Kidney (tissue), 14 donors: Measurements from ENCODE around the gene MDH1. TPM values are rescaled to one million over a fixed set of nuclear protein-coding genes. Genes with fewer than 3 reads are reported as not detected.
"Not testable (repeated sequence)": the region's sequence is repeated elsewhere in the genome, so short reads cannot be mapped to it uniquely, and the experiment has no call there.

ENCODE experiments used
- DNase-seq, 5 donors: peaks; one replicate each; pipeline ENCODE4 v3.0.0-alpha.2; 2013 to 2020
- FAIRE-seq: peaks from 2 replicates; lab custom pipeline; 2012; peaks lifted over from hg19 to GRCh38; lab: Jason Lieb, UNC
- H3K27ac ChIP-seq, 2 donors: one replicate each; pipeline ENCODE4 v1.7.0; 2013; ENCODE audit warnings: low read depth in 2 of 2, low read length in 2 of 2, inconsistent platforms in 1 of 2
- H3K27me3 ChIP-seq: one replicate; pipeline ENCODE4 v1.7.1; 2013; ENCODE audit warnings: low read length, inconsistent platforms; ENCODE audit not compliant: control insufficient read depth, insufficient read depth
- H3K36me3 ChIP-seq, 3 donors: one replicate each; pipeline versions ENCODE4 v1.7.0 to v1.7.1; 2013; ENCODE audit warnings: low read length in 3 of 3, control low read depth in 1 of 3, inconsistent platforms in 1 of 3; ENCODE audit not compliant: insufficient read depth in 3 of 3, control insufficient read depth in 2 of 3
- H3K4me1 ChIP-seq, 3 donors: one replicate each; pipeline versions ENCODE4 v1.7.0 to v1.7.1; 2013; ENCODE audit warnings: low read length in 3 of 3, inconsistent platforms in 1 of 3, low read depth in 1 of 3; ENCODE audit not compliant: control insufficient read depth in 2 of 3, insufficient read depth in 2 of 3
- H3K4me3 ChIP-seq, 3 donors: one replicate each; pipeline versions ENCODE4 v1.7.0 to v1.8.1; 2013; ENCODE audit warnings: low read length in 3 of 3, control low read depth in 1 of 3, inconsistent platforms in 1 of 3
- H3K9ac ChIP-seq, 3 donors: one replicate each; pipeline versions ENCODE4 v1.7.0 to v1.7.1; 2013; ENCODE audit warnings: low read length in 3 of 3, control low read depth in 1 of 3, inconsistent platforms in 1 of 3
- H3K9me3 ChIP-seq, 3 donors: one replicate each; pipeline versions ENCODE4 v1.7.0 to v1.7.1; 2013; ENCODE audit warnings: low read length in 3 of 3, control low read depth in 1 of 3, inconsistent platforms in 1 of 3; ENCODE audit not compliant: control insufficient read depth in 2 of 3, insufficient read depth in 1 of 3
- intact Hi-C: fragments of 100-400 bp; cut with DNase I; formaldehyde crosslinking; loops from one replicate; pipeline ENCODE4 v1.11.1; 2022
- polyA plus RNA-seq: library from polyadenylated mRNA; stranded (reverse); fragments of 350-450 nt; fragmentation: Illumina TruSeq; extraction: RNeasy Lipid Tissue Mini Kit (QIAGEN cat#74804); gene quantifications from one replicate; pipeline ENCODE4 v1.2.3, GENCODE V29; 2014; ENCODE audit warnings: low read depth, low replicate concordance; ENCODE audit not compliant: insufficient read depth
- total RNA-seq: library from RNA; stranded (reverse); fragmentation: NEBNext Ultra II Directional; extraction: Animal tissue kit (Norgen Biotek cat#: 25700); gene quantifications from one replicate; pipeline ENCODE4 v1.2.1, GENCODE V29; 2021
- TF ChIP-seq, protein P1 (sequence below): IDR thresholded peaks from 3 replicates; pipeline ENCODE4 v1.5.1; 2012; ENCODE audit warnings: mild to moderate bottlenecking, moderate library complexity, borderline replicate concordance; ENCODE audit not compliant: insufficient read depth; ENCODE audit errors: extremely low read depth
- donor health status: control.
- donor health status: control.
- donor health status: control.
- donor health status: control.
- donor health status: control.
- donor health status: DM: yes; HTN: yes; CAD: no.
- donor health status: Normal renal cell carcinoma (clear cell type).

MDH1 gene
- total and polyA plus RNA-seq, 2 donors from 2014 or later = 147 to 748 TPM

DNA sequence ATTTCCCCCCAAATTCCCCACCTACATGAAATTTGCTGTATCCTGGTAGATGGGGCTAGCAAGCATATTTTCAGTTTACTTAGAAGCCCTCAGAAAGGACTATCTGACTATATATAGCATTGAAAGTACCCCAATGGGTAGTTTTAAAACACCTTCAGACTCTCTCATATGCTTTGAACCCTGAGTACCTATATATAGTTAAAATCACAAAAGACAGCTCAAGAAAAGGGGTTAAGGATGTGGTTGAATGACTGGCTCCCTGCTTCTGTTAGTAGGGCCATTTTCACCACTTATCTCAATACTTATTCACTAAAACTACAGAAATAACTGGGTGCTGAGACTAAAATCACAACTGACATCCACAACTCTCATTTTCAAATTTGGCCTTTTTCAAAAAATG lies 19.0 kb upstream of the MDH1 start:
- intact Hi-C loops = no loop called here

DNA sequence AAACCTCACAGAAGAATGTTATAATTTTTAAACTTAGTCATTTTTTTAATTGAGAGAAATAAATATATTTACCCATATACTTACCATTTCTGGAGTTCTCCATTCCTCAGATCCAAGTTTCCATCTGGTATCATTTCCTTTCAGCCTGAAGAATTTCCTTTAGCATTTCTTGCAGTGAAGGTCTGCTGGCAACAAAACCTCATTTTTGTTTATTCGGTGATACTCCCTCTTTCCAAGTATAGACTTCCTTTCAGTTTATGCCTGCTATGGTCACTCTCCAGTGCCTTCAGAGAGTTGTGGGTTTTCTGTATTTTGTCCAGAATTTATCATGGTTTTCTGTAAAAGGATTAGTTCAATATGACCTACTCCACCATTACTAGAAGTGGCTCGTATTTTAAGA lies 17.5 kb upstream of the MDH1 start:
- H3K36me3 ChIP-seq = no peaks in the 10 kb centered on the region
- H3K4me3 ChIP-seq = no peak overlapping the region
- DNase-seq = no peak
- H3K4me1 ChIP-seq = peaks cover 0 to 2% (median 0%) of the 10 kb centered on the region in 3 donors
- TF ChIP-seq, protein P1, sequence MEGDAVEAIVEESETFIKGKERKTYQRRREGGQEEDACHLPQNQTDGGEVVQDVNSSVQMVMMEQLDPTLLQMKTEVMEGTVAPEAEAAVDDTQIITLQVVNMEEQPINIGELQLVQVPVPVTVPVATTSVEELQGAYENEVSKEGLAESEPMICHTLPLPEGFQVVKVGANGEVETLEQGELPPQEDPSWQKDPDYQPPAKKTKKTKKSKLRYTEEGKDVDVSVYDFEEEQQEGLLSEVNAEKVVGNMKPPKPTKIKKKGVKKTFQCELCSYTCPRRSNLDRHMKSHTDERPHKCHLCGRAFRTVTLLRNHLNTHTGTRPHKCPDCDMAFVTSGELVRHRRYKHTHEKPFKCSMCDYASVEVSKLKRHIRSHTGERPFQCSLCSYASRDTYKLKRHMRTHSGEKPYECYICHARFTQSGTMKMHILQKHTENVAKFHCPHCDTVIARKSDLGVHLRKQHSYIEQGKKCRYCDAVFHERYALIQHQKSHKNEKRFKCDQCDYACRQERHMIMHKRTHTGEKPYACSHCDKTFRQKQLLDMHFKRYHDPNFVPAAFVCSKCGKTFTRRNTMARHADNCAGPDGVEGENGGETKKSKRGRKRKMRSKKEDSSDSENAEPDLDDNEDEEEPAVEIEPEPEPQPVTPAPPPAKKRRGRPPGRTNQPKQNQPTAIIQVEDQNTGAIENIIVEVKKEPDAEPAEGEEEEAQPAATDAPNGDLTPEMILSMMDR = no peak
- no peaks in the 10 kb centered on the region for H3K9me3 ChIP-seq
- H3K27me3 ChIP-seq = no peaks in the 10 kb centered on the region
- no peak overlapping the region for H3K9ac ChIP-seq
- intact Hi-C loops = no loop called here
- H3K27ac ChIP-seq = no peak overlapping the region
- FAIRE-seq = no peak

More for the DNA sequence above, 19.0 kb upstream of the MDH1 start:
- no peak for FAIRE-seq
- H3K9me3 ChIP-seq = no peaks in the 10 kb centered on the region
- H3K4me1 ChIP-seq = peaks cover 0 to 2% (median 0%) of the 10 kb centered on the region in 3 donors
- TF ChIP-seq, protein P1 = no peak
- DNase-seq = no peak
- no peaks in the 10 kb centered on the region for H3K27me3 ChIP-seq
- no peak overlapping the region for H3K27ac ChIP-seq
- no peak overlapping the region for H3K4me3 ChIP-seq
- no peak overlapping the region for H3K9ac ChIP-seq
- no peaks in the 10 kb centered on the region for H3K36me3 ChIP-seq

DNA sequence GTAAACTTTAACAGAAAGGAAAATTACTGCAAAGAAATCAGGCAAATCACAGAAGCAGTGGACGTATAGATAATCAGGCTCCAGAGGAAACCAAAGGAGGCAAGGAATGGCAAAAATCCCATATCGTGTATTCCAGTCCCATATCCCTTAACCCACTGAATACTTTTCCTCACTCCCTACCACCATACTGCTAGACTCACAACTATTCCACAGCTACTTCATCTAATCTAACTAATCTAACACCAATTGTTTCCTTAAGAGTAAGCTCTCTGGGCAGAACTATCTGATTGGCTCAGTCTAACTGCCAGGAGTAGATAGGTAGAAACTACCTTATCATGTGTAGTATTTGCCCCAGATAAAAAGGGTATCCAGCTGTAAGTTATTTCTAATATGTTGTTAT lies 16.8 kb upstream of the MDH1 start:
- intact Hi-C loops = no loop called here
- H3K27ac ChIP-seq = no peak overlapping the region
- H3K27me3 ChIP-seq = no peaks in the 10 kb centered on the region
- peaks cover 0 to 2% (median 0%) of the 10 kb centered on the region in 3 donors for H3K4me1 ChIP-seq
- no peak for DNase-seq
- TF ChIP-seq, protein P1 = no peak
- no peak overlapping the region for H3K4me3 ChIP-seq
- H3K36me3 ChIP-seq = no peaks in the 10 kb centered on the region
- H3K9ac ChIP-seq = no peak overlapping the region
- H3K9me3 ChIP-seq = no peaks in the 10 kb centered on the region
- no peak for FAIRE-seq

DNA sequence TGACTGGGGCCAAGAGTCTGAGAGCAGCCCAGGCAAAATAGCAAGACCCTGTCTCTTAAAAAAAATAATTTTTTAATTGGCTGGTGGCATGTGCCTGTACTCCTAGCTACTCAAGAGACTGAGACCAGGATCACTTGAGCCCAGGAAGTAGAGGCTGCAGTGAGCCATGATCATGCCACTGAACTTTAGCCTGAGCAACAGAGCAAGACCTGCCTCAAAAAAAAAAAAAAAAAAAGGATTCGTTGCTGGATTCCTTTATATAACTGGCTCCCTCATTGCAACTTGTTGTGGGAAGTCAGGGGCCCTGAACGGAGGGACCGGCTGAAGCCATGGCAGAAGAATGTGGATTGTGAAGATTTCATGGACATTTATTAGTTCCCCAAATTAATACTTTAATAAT lies 15.7 kb upstream of the MDH1 start:
- H3K27ac ChIP-seq, DNase-seq, H3K9ac ChIP-seq, H3K4me1 ChIP-seq, FAIRE-seq, H3K36me3 ChIP-seq, intact Hi-C loops, H3K4me3 ChIP-seq, H3K27me3 ChIP-seq, H3K9me3 ChIP-seq: not testable (repeated sequence)

DNA sequence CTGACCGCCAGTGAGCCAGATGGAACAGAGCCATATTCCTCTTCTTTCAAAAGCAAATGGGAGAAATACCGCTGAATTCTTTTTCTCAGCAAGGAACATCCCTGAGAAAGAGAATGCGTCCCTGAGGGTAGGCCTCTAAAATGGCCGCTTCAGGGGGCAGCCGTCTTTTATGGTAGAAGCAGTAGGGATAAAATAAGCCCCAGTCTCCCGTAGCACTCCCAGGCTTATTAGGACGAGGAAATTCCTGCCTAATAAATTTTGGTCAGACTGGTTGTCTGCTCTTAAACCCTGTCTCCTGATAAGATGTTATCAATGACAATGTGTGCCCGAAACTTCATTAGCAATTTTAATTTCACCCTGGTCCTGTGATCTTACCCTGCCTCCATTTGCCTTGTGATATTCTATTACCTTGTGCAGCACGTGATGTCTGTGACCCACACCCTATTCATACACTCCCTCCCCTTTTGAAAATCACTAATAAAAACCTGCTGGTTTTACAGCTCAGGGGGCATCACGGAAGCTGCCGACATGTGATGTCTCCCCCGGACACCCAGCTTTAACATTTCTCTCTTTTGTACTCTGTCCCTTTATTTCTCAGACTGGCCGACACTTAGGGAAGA lies 14.9 kb upstream of the MDH1 start:
- DNase-seq, H3K4me1 ChIP-seq, H3K9me3 ChIP-seq, H3K4me3 ChIP-seq, H3K36me3 ChIP-seq, FAIRE-seq, H3K9ac ChIP-seq, H3K27ac ChIP-seq, intact Hi-C loops, H3K27me3 ChIP-seq: not testable (repeated sequence)
